Activated T-cell treated with anti-CD3 and anti-CD28 coated beads, Interleukin-2, amount 50 U/mL, for 72 hours (primary cell): ENCODE results near the gene TBC1D10A. TPM values are rescaled to one million over a fixed set of nuclear protein-coding genes. Genes with fewer than 3 reads are reported as not detected.

Source experiments
- ATAC-seq, 2 donors: fragments of 150-1000 bp; cut with Tn5 transposase; replicated peaks in 1 of 2; 2 replicates each; pipeline ENCODE4 v1.10.0; 2021; ENCODE audit warnings: moderate library complexity in 2 of 2, mild to moderate bottlenecking in 1 of 2
- DNase-seq, 2 donors: peaks; one replicate each; pipeline ENCODE4 v3.0.0; 2021 to 2022; ENCODE audit warnings: mixed read lengths in 1 of 2
- H3K27ac Mint-ChIP-seq: one replicate; pipeline ENCODE4 v1.8.0; 2022; ENCODE audit warnings: mild to moderate bottlenecking, moderate library complexity, mixed read lengths
- H3K27me3 Mint-ChIP-seq: one replicate; pipeline ENCODE4 v1.8.0; 2022; ENCODE audit warnings: low read depth, mixed read lengths
- H3K36me3 Mint-ChIP-seq, 2 donors: one replicate each; pipeline ENCODE4 v1.8.0; 2022; ENCODE audit warnings: mixed read lengths in 2 of 2, mild to moderate bottlenecking in 1 of 2; ENCODE audit not compliant: insufficient read depth in 2 of 2
- H3K4me1 Mint-ChIP-seq: one replicate; pipeline ENCODE4 v1.8.0; 2022; ENCODE audit warnings: low read depth, mixed read lengths
- H3K4me3 Mint-ChIP-seq, 2 donors: one replicate each; pipeline ENCODE4 v1.8.0; 2022; ENCODE audit warnings: mild to moderate bottlenecking in 2 of 2, mixed read lengths in 2 of 2, moderate library complexity in 2 of 2
- H3K9me3 Mint-ChIP-seq, 2 donors: one replicate each; pipeline ENCODE4 v1.8.0; 2022; ENCODE audit warnings: mixed read lengths in 2 of 2
- total RNA-seq, 2 donors: library from RNA; stranded (reverse); gene quantifications; one replicate each; pipeline ENCODE4 v1.2.3, GENCODE V29; 2022

The TBC1D10A gene
- total RNA-seq, 2 donors from 2014 or later, result 25.6 to 30.0 TPM

- peaks cover 30% of the 10 kb centered on the region for H3K4me1 Mint-ChIP-seq
- no peaks in the 10 kb centered on the region for H3K27me3 Mint-ChIP-seq
- peak within 1 kb of the TSS; percentile 60 for H3K27ac Mint-ChIP-seq
- peak within 1 kb of the TSS; percentile 90 for H3K4me3 Mint-ChIP-seq
- DNase-seq (peak; percentile 91 to 93), ATAC-seq (peak; percentile 82 to 83)
- peaks cover 0 to 8% of the 10 kb centered on the region in 2 donors for H3K36me3 Mint-ChIP-seq
- H3K9me3 Mint-ChIP-seq, result no peaks in the 10 kb centered on the region
Observed at GRCh38 chr22:30289141-30289979, 37.4 kb downstream of the TBC1D10A start, which contains the start of gene CASTOR1. CASTOR1 (minus strand) TSS chr22:30289505; CDS start chr22:30289497, 8 bp downstream.

GRCh38 chr22:30288419-30289140 is 38.2 kb downstream of the TBC1D10A start:
- no peak for ATAC-seq
- Mint-ChIP-seq H3K4me1 (peaks cover 30% of the 10 kb centered on the region), H3K9me3 (no peaks in the 10 kb centered on the region), H3K4me3 (peak overlapping the region; percentile 90), H3K36me3 (peaks cover 0 to 3% of the 10 kb centered on the region in 2 donors), H3K27me3 (no peaks in the 10 kb centered on the region), H3K27ac (peak overlapping the region; percentile 60)
- DNase-seq, result no peak

- peak overlapping the region; percentile 90 for H3K4me3 Mint-ChIP-seq
- H3K27ac Mint-ChIP-seq, result peak overlapping the region; percentile 60
- H3K27me3 Mint-ChIP-seq, result no peaks in the 10 kb centered on the region
- H3K9me3 Mint-ChIP-seq, result no peaks in the 10 kb centered on the region
- peaks cover 35% of the 10 kb centered on the region for H3K4me1 Mint-ChIP-seq
- DNase-seq (peak; percentile 88 to 89), ATAC-seq (peak; percentile 50 to 54)
- peaks cover 0 to under 1% of the 10 kb centered on the region in 2 donors for H3K36me3 Mint-ChIP-seq
Observed at GRCh38 chr22:30287648-30288418, 38.9 kb downstream of the TBC1D10A start.

GRCh38 chr22:30286813-30287647 is 39.7 kb downstream of the TBC1D10A start:
- Mint-ChIP-seq H3K9me3 (no peaks in the 10 kb centered on the region), H3K27me3 (no peaks in the 10 kb centered on the region), H3K4me3 (no peak overlapping the region), H3K27ac (no peak overlapping the region), H3K36me3 (no peaks in the 10 kb centered on the region), H3K4me1 (peaks cover 38% of the 10 kb centered on the region)
- ATAC-seq (peak; percentile 41 to 45), DNase-seq (peak; percentile 88 to 94)

- H3K36me3 Mint-ChIP-seq, result no peaks in the 10 kb centered on the region
- peaks cover 38% of the 10 kb centered on the region for H3K4me1 Mint-ChIP-seq
- H3K9me3 Mint-ChIP-seq, result no peaks in the 10 kb centered on the region
- no peak overlapping the region for H3K27ac Mint-ChIP-seq
- DNase-seq, result no peak
- no peak overlapping the region for H3K4me3 Mint-ChIP-seq
- H3K27me3 Mint-ChIP-seq, result no peaks in the 10 kb centered on the region
- no peak for ATAC-seq
Observed at GRCh38 chr22:30286331-30286730, 40.4 kb downstream of the TBC1D10A start.

- no peaks in the 10 kb centered on the region for H3K27me3 Mint-ChIP-seq
- DNase-seq (no peak), ATAC-seq (no peak)
- peaks cover 38% of the 10 kb centered on the region for H3K4me1 Mint-ChIP-seq
- H3K4me3 Mint-ChIP-seq, result no peak overlapping the region
- no peak overlapping the region for H3K27ac Mint-ChIP-seq
- no peaks in the 10 kb centered on the region for H3K9me3 Mint-ChIP-seq
- H3K36me3 Mint-ChIP-seq, result no peaks in the 10 kb centered on the region
Observed at GRCh38 chr22:30285846-30286200, 40.9 kb downstream of the TBC1D10A start.

- H3K4me1 Mint-ChIP-seq, result peaks cover 35% of the 10 kb centered on the region
- H3K4me3 Mint-ChIP-seq, result no peak overlapping the region
- no peak for ATAC-seq
- H3K36me3 Mint-ChIP-seq, result no peaks in the 10 kb centered on the region
- H3K27ac Mint-ChIP-seq, result peak overlapping the region; percentile 28
- H3K27me3 Mint-ChIP-seq, result no peaks in the 10 kb centered on the region
- no peaks in the 10 kb centered on the region for H3K9me3 Mint-ChIP-seq
- no peak for DNase-seq
Observed at GRCh38 chr22:30285176-30285845, 41.4 kb downstream of the TBC1D10A start.

GRCh38 chr22:30284666-30285065 is 42.1 kb downstream of the TBC1D10A start:
- H3K36me3 Mint-ChIP-seq, result no peaks in the 10 kb centered on the region
- H3K4me1 Mint-ChIP-seq, result peaks cover 31% of the 10 kb centered on the region
- no peaks in the 10 kb centered on the region for H3K9me3 Mint-ChIP-seq
- peak overlapping the region; percentile 27 for H3K27ac Mint-ChIP-seq
- H3K27me3 Mint-ChIP-seq, result no peaks in the 10 kb centered on the region
- ATAC-seq (no peak), DNase-seq (no peak)
- H3K4me3 Mint-ChIP-seq, result no peak overlapping the region

- no peaks in the 10 kb centered on the region for H3K27me3 Mint-ChIP-seq
- no peaks in the 10 kb centered on the region for H3K9me3 Mint-ChIP-seq
- H3K4me1 Mint-ChIP-seq, result peaks cover 36% of the 10 kb centered on the region
- ATAC-seq (no peak), DNase-seq (no peak)
- no peak overlapping the region for H3K4me3 Mint-ChIP-seq
- H3K27ac Mint-ChIP-seq, result no peak overlapping the region
- no peaks in the 10 kb centered on the region for H3K36me3 Mint-ChIP-seq
Observed at GRCh38 chr22:30284172-30284571, 42.6 kb downstream of the TBC1D10A start.

GRCh38 chr22:30283342-30283741 is 43.4 kb downstream of the TBC1D10A start:
- ATAC-seq (no peak), DNase-seq (no peak)
- Mint-ChIP-seq H3K27me3 (no peaks in the 10 kb centered on the region), H3K4me3 (no peak overlapping the region), H3K9me3 (no peaks in the 10 kb centered on the region), H3K4me1 (peaks cover 40% of the 10 kb centered on the region), H3K36me3 (no peaks in the 10 kb centered on the region), H3K27ac (no peak overlapping the region)

- Mint-ChIP-seq H3K27ac (no peak overlapping the region), H3K27me3 (no peaks in the 10 kb centered on the region), H3K4me3 (no peak overlapping the region), H3K9me3 (no peaks in the 10 kb centered on the region), H3K36me3 (no peaks in the 10 kb centered on the region), H3K4me1 (peaks cover 32% of the 10 kb centered on the region)
- DNase-seq, result no peak
- ATAC-seq, result no peak
Observed at GRCh38 chr22:30282616-30283046, 44.1 kb downstream of the TBC1D10A start.

- H3K9me3 Mint-ChIP-seq, result no peaks in the 10 kb centered on the region
- no peaks in the 10 kb centered on the region for H3K27me3 Mint-ChIP-seq
- no peak for DNase-seq
- H3K27ac Mint-ChIP-seq, result no peak overlapping the region
- peaks cover 0 to 2% of the 10 kb centered on the region in 2 donors for H3K36me3 Mint-ChIP-seq
- H3K4me3 Mint-ChIP-seq, result no peak overlapping the region
- peaks cover 30% of the 10 kb centered on the region for H3K4me1 Mint-ChIP-seq
- no peak for ATAC-seq
Observed at GRCh38 chr22:30280505-30280904, 46.2 kb downstream of the TBC1D10A start.
